GM12891 (cell line): ENCODE data around the gene TTYH1.

Experiments used
- POLR2A ChIP-seq: IDR thresholded peaks from 2 replicates; pipeline ENCODE4 v1.6.1; 2011; ENCODE audit warnings: low read depth, low read length, control low read depth
- POLR2AphosphoS5 ChIP-seq: IDR thresholded peaks from 2 replicates; pipeline ENCODE4 v1.6.1; 2011; ENCODE audit warnings: low read depth, low read length, control low read depth
- TAF1 ChIP-seq: IDR thresholded peaks from 2 replicates; pipeline ENCODE4 v1.6.1; 2011; ENCODE audit warnings: low read depth, low read length, control low read depth

DNA sequence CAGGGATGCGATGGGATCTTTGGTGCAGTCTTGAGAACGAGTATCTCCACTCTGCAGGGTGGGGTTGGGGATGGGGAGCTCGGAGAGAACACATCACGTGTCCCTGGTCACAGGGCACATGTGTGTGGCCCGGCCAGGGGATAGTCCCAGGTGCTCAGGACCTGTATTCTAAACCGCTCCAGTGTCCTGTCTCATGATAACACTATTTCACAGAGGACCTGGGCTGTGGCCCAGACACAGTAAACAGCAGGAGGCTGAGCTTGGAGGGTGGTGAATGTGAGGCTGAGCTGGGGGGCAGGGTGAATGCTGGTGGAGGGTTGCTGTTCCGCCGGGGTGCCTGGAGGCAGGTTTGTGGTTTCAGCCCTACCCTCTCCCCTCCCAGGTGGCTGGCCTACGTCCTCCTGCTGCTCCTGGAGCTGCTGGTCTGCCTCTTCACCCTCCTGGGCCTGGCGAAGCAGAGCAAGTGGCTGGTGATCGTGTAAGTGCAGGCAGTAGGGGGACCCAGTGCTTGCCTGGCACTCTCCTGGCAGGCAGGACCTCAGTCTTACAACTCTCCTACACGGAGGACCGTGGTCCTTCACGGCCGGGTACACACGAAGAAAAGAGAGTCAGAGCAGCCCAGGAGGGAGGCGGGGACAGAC, 11.1 kb downstream of the TTYH1 start:
- TF ChIP-seq POLR2AphosphoS5 (no peak), TAF1 (no peak), POLR2A (no peak)
